ENCODE results near the gene CRX. TPM values are rescaled to one million over a fixed set of nuclear protein-coding genes. Genes with fewer than 3 reads are reported as not detected.
A peak's percentile ranks its signal among the peaks of the same experiment; 100 is the strongest.
"Not testable (repeated sequence)": the region's sequence is repeated elsewhere in the genome, so short reads cannot be mapped to it uniquely, and the experiment has no call there.

Gene CRX
- polyA plus RNA-seq, 2 of the 4 experiments (the other 2 are of a cell fraction): not detected

GRCh38 chr19:47865166-47865565 is 43.4 kb downstream of the CRX start:
- Histone ChIP-seq H3K4me2 (no peak overlapping the region), H3K27ac (no peak overlapping the region), H3K9me3 (no peaks in the 10 kb centered on the region), H3K4me3 (no peak overlapping the region), H3K4me1 (no peaks in the 10 kb centered on the region)
- ChIA-PET CTCF (interaction anchor here (0.6 to 10.0 kb wide), 15 partner anchors 13 to 637 kb away, joined by 3 to 330 read pairs (median 7); partner anchors contain the start of genes EHD2 and TPRX2), POLR2A (no interaction called here)
- WGBS (ENCODE audit: missing lambda C conversion rate): 55% methylated on average over 10 of the region's 10 CpGs
- ATAC-seq (no peak), DNase-seq (ENCODE audit: low read depth in 1 of 2, low spot score in 1 of 2) (no peak), FAIRE-seq (no peak)
- TF ChIP-seq NPAS2 (CRISPR knock-in tag; IDR thresholded peaks at IDR 0.05; ENCODE audit: borderline replicate concordance): no peak
- TF ChIP-seq FOXS1 (CRISPR knock-in tag; IDR thresholded peaks at IDR 0.05): no peak
- no peak for TF ChIP-seq FOSL2 (IDR thresholded peaks at IDR 0.05)
- TF ChIP-seq FOSL2 (CRISPR knock-in tag; IDR thresholded peaks at IDR 0.05): no peak
- TF ChIP-seq CHD4 (IDR thresholded peaks at IDR 0.05; ENCODE audit: borderline replicate concordance): no peak
- TF ChIP-seq BCL3 (IDR thresholded peaks at IDR 0.05): no peak

- H3K4me2 ChIP-seq: no peak overlapping the region
- no peaks in the 10 kb centered on the region for H3K4me1 ChIP-seq
- no peaks in the 10 kb centered on the region for H3K9me3 ChIP-seq
- ChIA-PET CTCF (interaction anchor here (1.1 to 2.0 kb wide), 5 partner anchors 10 to 29 kb away, joined by 3 to 12 read pairs (median 6); no protein-coding TSS in a partner anchor), POLR2A (no interaction called here)
- DNase-seq (ENCODE audit: low read depth in 1 of 2, low spot score in 1 of 2) (no peak), ATAC-seq (no peak), FAIRE-seq (no peak)
- TF ChIP-seq MYC (IDR thresholded peaks at IDR 0.05; ENCODE audit: borderline replicate concordance, low read length): no peak
- TF ChIP-seq NR3C1 (IDR thresholded peaks at IDR 0.05): no peak
- TF ChIP-seq BHLHE40 (IDR thresholded peaks at IDR 0.05; ENCODE audit: low read depth, low read length): no peak
- TF ChIP-seq CHD2 (IDR thresholded peaks at IDR 0.05; ENCODE audit: low read length, partially characterized antibody): no peak
- TF ChIP-seq ZNF302 (CRISPR knock-in tag; IDR thresholded peaks at IDR 0.05): no peak
- no peak for TF ChIP-seq ELK1 (IDR thresholded peaks at IDR 0.05; ENCODE audit: low read depth, low read length)
- no peak overlapping the region for H3K4me3 ChIP-seq
- 70% methylated on average over 4 of the region's 4 CpGs for WGBS (ENCODE audit: missing lambda C conversion rate)
- no peak overlapping the region for H3K27ac ChIP-seq
Observed at GRCh38 chr19:47878906-47879305, 57.2 kb downstream of the CRX start.

GRCh38 chr19:47879385-47879784 is 57.6 kb downstream of the CRX start:
- H3K27ac ChIP-seq; H3K4me1 ChIP-seq; ATAC-seq; H3K9me3 ChIP-seq; FAIRE-seq; POLR2A ChIA-PET; H3K4me2 ChIP-seq; H3K4me3 ChIP-seq; DNase-seq (ENCODE audit: low read depth in 1 of 2, low spot score in 1 of 2): not testable (repeated sequence)
- CTCF ChIA-PET: interaction anchor here (1.4 to 3.3 kb wide), 3 partner anchors 10 to 30 kb away, joined by 3 to 24 read pairs (median 12); no protein-coding TSS in a partner anchor
- 32% methylated on average over 4 of the region's 4 CpGs for WGBS (ENCODE audit: missing lambda C conversion rate)

- FAIRE-seq (no peak), ATAC-seq (peak; percentile 40 to 60; a peak in 3 of 6 replicates), DNase-seq (ENCODE audit: low read depth in 1 of 2, low spot score in 1 of 2) (no peak)
- 45% methylated on average over 5 of the region's 5 CpGs for WGBS (ENCODE audit: missing lambda C conversion rate)
- Histone ChIP-seq H3K4me2 (no peak overlapping the region), H3K9me3 (no peaks in the 10 kb centered on the region), H3K4me1 (no peaks in the 10 kb centered on the region), H3K4me3 (no peak overlapping the region), H3K27ac (no peak overlapping the region)
- POLR2A ChIA-PET: no interaction called here
- no peak for TF ChIP-seq EHF (CRISPR knock-in tag; IDR thresholded peaks at IDR 0.05)
- no peak for TF ChIP-seq EHMT2 (IDR thresholded peaks at IDR 0.05; ENCODE audit: low read depth)
- no peak for TF ChIP-seq HOXA7 (CRISPR knock-in tag; IDR thresholded peaks at IDR 0.05)
- no peak for TF ChIP-seq NFE2L2 (conservative IDR thresholded peaks at IDR 0.05; ENCODE audit: low read length)
- TF ChIP-seq GATA3 (IDR thresholded peaks at IDR 0.05; ENCODE audit: borderline replicate concordance): no peak
- no peak for TF ChIP-seq HDAC2 (IDR thresholded peaks at IDR 0.05)
- CTCF ChIA-PET: interaction anchor here (2.4 to 3.3 kb wide), 2 partner anchors 13 to 18 kb away, joined by 9 to 24 read pairs; no protein-coding TSS in a partner anchor
Observed at GRCh38 chr19:47881757-47882156, 60.0 kb downstream of the CRX start.

All from A549 (cell line).